Mesenchymal stem cell (in vitro differentiated cells and primary cell): ENCODE results near the gene PRICKLE3.

Experiments used
- DNase-seq: peaks from one replicate; pipeline ENCODE4 v3.0.0-alpha.2; 2013
- H2AFZ ChIP-seq: one replicate; pipeline ENCODE4 v1.6.1; 2013; ENCODE audit warnings: low read depth, mild to moderate bottlenecking, control low read depth, inconsistent platforms, low read length, moderate library complexity
- H2AK5ac ChIP-seq: 2 replicates; pipeline ENCODE4 v1.6.1; 2013; ENCODE audit warnings: low read length, moderate library complexity, mild to moderate bottlenecking, inconsistent platforms; ENCODE audit not compliant: severe bottlenecking
- H2BK120ac ChIP-seq: one replicate; pipeline ENCODE4 v1.6.1; 2013; ENCODE audit warnings: low read depth, mild to moderate bottlenecking, inconsistent platforms, low read length, moderate library complexity
- H2BK12ac ChIP-seq, 2 experiments: one replicate each; pipeline ENCODE4 v1.6.1; 2013; ENCODE audit warnings: inconsistent platforms in 2 of 2, low read length in 2 of 2, mild to moderate bottlenecking in 2 of 2, moderate library complexity in 2 of 2, control low read depth in 1 of 2
- H2BK15ac ChIP-seq: one replicate; pipeline ENCODE4 v1.6.1; 2013; ENCODE audit warnings: mild to moderate bottlenecking, low read depth, inconsistent platforms; ENCODE audit not compliant: poor library complexity, severe bottlenecking
- H2BK5ac ChIP-seq: 2 replicates; pipeline ENCODE4 v1.6.1; 2013; ENCODE audit warnings: low read depth, mild to moderate bottlenecking, low read length, control low read depth, inconsistent platforms; ENCODE audit not compliant: poor library complexity, severe bottlenecking
- H3K14ac ChIP-seq, 2 experiments: one replicate each; pipeline ENCODE4 v1.6.1; 2013; ENCODE audit warnings: inconsistent platforms in 2 of 2, low read length in 2 of 2, control low read depth in 1 of 2, mild to moderate bottlenecking in 1 of 2, moderate library complexity in 1 of 2
- H3K18ac ChIP-seq, 2 experiments: one replicate each; pipeline ENCODE4 v1.6.1; 2013; ENCODE audit warnings: inconsistent platforms in 2 of 2, low read length in 2 of 2, control low read depth in 1 of 2, low read depth in 1 of 2, mild to moderate bottlenecking in 1 of 2
- H3K23ac ChIP-seq, 2 experiments: one replicate each; pipeline ENCODE4 v1.6.1; 2013; ENCODE audit warnings: inconsistent platforms in 2 of 2, low read length in 2 of 2, mild to moderate bottlenecking in 2 of 2, moderate library complexity in 2 of 2, control low read depth in 1 of 2
- H3K27ac ChIP-seq: 2 replicates; pipeline ENCODE4 v1.5.1; 2013; ENCODE audit warnings: mild to moderate bottlenecking, moderate library complexity, low read length, control low read depth, inconsistent platforms; ENCODE audit not compliant: poor library complexity, severe bottlenecking
- H3K27me3 ChIP-seq, 2 experiments: 2 replicates each; pipeline versions ENCODE4 v1.6.1 to v1.7.0; 2013; ENCODE audit warnings: low read length in 2 of 2, mild to moderate bottlenecking in 2 of 2, moderate library complexity in 2 of 2, control low read depth in 1 of 2, inconsistent platforms in 1 of 2; ENCODE audit not compliant: control insufficient read depth in 1 of 2, insufficient read depth in 1 of 2
- H3K36me3 ChIP-seq, 2 experiments: 2 replicates each; pipeline versions ENCODE4 v1.6.1 to v1.7.0; 2013; ENCODE audit warnings: low read length in 2 of 2, control low read depth in 1 of 2, inconsistent platforms in 1 of 2, low read depth in 1 of 2, mild to moderate bottlenecking in 1 of 2; ENCODE audit not compliant: insufficient read depth in 2 of 2, control insufficient read depth in 1 of 2
- H3K4ac ChIP-seq, 2 experiments: one replicate each; pipeline ENCODE4 v1.6.1; 2013; ENCODE audit warnings: inconsistent platforms in 2 of 2, low read length in 2 of 2, mild to moderate bottlenecking in 2 of 2, moderate library complexity in 2 of 2, control low read depth in 1 of 2, low read depth in 1 of 2
- H3K4me1 ChIP-seq: 2 replicates; pipeline ENCODE4 v1.6.1; 2013; ENCODE audit warnings: low read depth, low read length, control low read depth; ENCODE audit not compliant: control insufficient read depth, insufficient read depth
- H3K4me2 ChIP-seq: 2 replicates; pipeline ENCODE4 v1.6.1; 2013; ENCODE audit warnings: low read length, mild to moderate bottlenecking, inconsistent platforms; ENCODE audit not compliant: poor library complexity, severe bottlenecking
- H3K4me3 ChIP-seq, 2 experiments: 2 replicates each; pipeline versions ENCODE4 v1.5.1 to v1.7.0; 2013; ENCODE audit warnings: low read length in 2 of 2, mild to moderate bottlenecking in 2 of 2, control low read depth in 1 of 2, low read depth in 1 of 2; ENCODE audit not compliant: insufficient read depth in 1 of 2
- H3K79me1 ChIP-seq: replicated peaks from 2 replicates; pipeline ENCODE4 v1.6.1; 2013; ENCODE audit warnings: mild to moderate bottlenecking, control low read depth, low read length, inconsistent platforms; ENCODE audit not compliant: poor library complexity, severe bottlenecking
- H3K9ac ChIP-seq: 2 replicates; pipeline ENCODE4 v1.7.0; 2013; ENCODE audit warnings: mild to moderate bottlenecking, low read length, moderate library complexity
- H3K9me3 ChIP-seq: 2 replicates; pipeline ENCODE4 v1.7.0; 2013; ENCODE audit warnings: mild to moderate bottlenecking, low read length; ENCODE audit not compliant: control insufficient read depth
- H4K8ac ChIP-seq: one replicate; pipeline ENCODE4 v1.6.1; 2013; ENCODE audit warnings: inconsistent platforms, mild to moderate bottlenecking, low read length, moderate library complexity
- H4K91ac ChIP-seq: one replicate; pipeline ENCODE4 v1.6.1; 2013; ENCODE audit warnings: mild to moderate bottlenecking, low read length, inconsistent platforms
- WGBS: methylation state at CpG from one replicate; pipeline ENCODE4 v1.1.7; 2013; ENCODE audit warnings: mixed read lengths; 5-methylcytosine and 5-hydroxymethylcytosine counted together

The PRICKLE3 gene

DNA sequence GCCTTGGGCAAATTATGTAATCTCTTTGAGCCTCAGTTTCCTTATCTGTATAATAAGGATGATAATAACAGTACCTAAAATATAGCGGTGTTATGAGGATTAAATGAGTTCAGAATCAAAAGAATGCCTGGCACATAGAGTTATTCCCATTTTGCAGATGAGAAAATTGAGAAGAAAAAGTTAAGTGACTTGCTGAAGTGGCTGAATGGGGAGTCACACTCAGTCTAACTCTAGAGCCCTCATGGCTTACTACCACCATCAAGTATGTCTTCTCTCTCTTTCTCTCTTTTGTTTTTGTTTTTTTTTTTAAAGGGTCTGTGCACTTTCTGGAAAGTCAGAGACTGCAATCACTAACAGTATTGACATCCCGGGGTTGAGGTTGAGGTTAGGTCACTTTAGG, 46.4 kb upstream of the PRICKLE3 start:
- no peak overlapping the region for H4K8ac ChIP-seq
- no peak overlapping the region for H3K4me2 ChIP-seq
- no peak overlapping the region for H2BK5ac ChIP-seq
- peaks cover 5% of the 10 kb centered on the region for H3K4me1 ChIP-seq
- H3K4ac ChIP-seq = no peak overlapping the region
- no peak overlapping the region for H2AFZ ChIP-seq
- H3K27me3 ChIP-seq = no peaks in the 10 kb centered on the region
- H3K9ac ChIP-seq = no peak overlapping the region
- WGBS = 94% methylated on average over 1 of the region's 2 CpGs
- no peaks in the 10 kb centered on the region for H3K9me3 ChIP-seq
- H2BK120ac ChIP-seq = no peak overlapping the region
- H2BK15ac ChIP-seq = no peak overlapping the region
- peaks cover 3% of the 10 kb centered on the region for H3K79me1 ChIP-seq
- no peak overlapping the region for H2AK5ac ChIP-seq
- H4K91ac ChIP-seq = no peak overlapping the region
- no peak overlapping the region for H3K18ac ChIP-seq
- H3K4me3 ChIP-seq = no peak overlapping the region
- DNase-seq = no peak
- H3K14ac ChIP-seq = no peak overlapping the region
- H3K27ac ChIP-seq = no peak overlapping the region
- no peak overlapping the region for H2BK12ac ChIP-seq
- H3K23ac ChIP-seq = no peak overlapping the region
- no peaks in the 10 kb centered on the region for H3K36me3 ChIP-seq

DNA sequence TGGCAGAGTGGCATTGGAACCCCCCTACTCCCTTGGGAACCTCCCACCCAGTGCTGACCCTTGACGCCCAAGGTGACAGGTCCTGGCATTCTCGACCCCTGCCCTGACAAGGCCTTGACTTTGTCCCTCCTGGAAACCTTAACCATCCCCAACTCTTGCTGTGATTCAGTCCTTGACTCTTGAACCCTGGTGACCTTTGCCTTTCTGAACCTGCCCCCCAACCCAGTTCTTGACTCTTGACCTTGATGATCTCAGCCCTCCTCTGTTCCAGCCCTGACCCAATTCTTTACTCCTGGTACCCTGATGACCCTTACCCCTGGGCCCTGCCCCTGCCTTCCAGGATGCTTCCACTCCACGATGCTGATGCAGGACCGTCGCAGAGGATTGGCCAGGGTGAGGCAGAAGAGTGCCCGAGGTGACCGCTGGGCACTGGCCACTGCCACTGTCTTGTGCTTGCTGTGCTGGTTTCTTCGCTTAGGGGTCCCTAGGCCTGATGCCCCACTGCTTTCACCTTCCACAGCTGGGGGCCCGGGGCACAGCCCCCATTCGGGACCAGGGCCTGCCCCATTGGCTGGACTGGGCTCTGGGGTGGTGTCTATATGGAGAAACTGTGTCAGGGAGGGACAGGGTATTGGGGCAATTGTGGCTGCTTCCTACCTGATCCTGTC, 45.3 kb upstream of the PRICKLE3 start:
- H3K4ac ChIP-seq = no peak overlapping the region
- peaks cover 0 to 4% of the 10 kb centered on the region in 2 experiments for H3K27me3 ChIP-seq
- DNase-seq = no peak
- H3K23ac ChIP-seq = no peak overlapping the region
- no peak overlapping the region for H2BK120ac ChIP-seq
- no peak overlapping the region for H3K4me3 ChIP-seq
- H3K36me3 ChIP-seq = no peaks in the 10 kb centered on the region
- H2BK5ac ChIP-seq = no peak overlapping the region
- no peak overlapping the region for H2BK15ac ChIP-seq
- 92% methylated on average over 10 of the region's 10 CpGs for WGBS
- no peak overlapping the region for H3K27ac ChIP-seq
- no peak overlapping the region for H2AFZ ChIP-seq
- H3K18ac ChIP-seq = no peak overlapping the region
- peaks cover 5% of the 10 kb centered on the region for H3K4me1 ChIP-seq
- H2AK5ac ChIP-seq = no peak overlapping the region
- no peak overlapping the region for H4K8ac ChIP-seq
- H3K79me1 ChIP-seq = peaks cover 3% of the 10 kb centered on the region
- no peak overlapping the region for H3K14ac ChIP-seq
- no peaks in the 10 kb centered on the region for H3K9me3 ChIP-seq
- no peak overlapping the region for H3K4me2 ChIP-seq
- no peak overlapping the region for H2BK12ac ChIP-seq
- H3K9ac ChIP-seq = no peak overlapping the region
- no peak overlapping the region for H4K91ac ChIP-seq

- Histone ChIP-seq H3K27ac (no peak overlapping the region), H2AK5ac (no peak overlapping the region), H3K14ac (no peak overlapping the region), H2BK5ac (no peak overlapping the region), H3K4me3 (peak overlapping the region; percentile 42 to 44), H3K18ac (no peak overlapping the region), H3K9ac (peak overlapping the region; percentile 26), H3K27me3 (peaks cover 0 to 5% of the 10 kb centered on the region in 2 experiments), H3K9me3 (no peaks in the 10 kb centered on the region), H2BK120ac (no peak overlapping the region), H2AFZ (no peak overlapping the region), H3K4ac (no peak overlapping the region), H3K23ac (no peak overlapping the region), H4K91ac (no peak overlapping the region), H3K4me2 (peak overlapping the region; percentile 46), H2BK12ac (no peak overlapping the region), H4K8ac (no peak overlapping the region), H3K4me1 (peaks cover 5% of the 10 kb centered on the region), H2BK15ac (no peak overlapping the region), H3K79me1 (no peaks in the 10 kb centered on the region), H3K36me3 (no peaks in the 10 kb centered on the region)
- no peak for DNase-seq
- WGBS = 9% methylated on average over 25 of the region's 44 CpGs
These were observed 44.5 kb upstream of the PRICKLE3 start for GRCh38 chrX:49230500-49231232.

- Histone ChIP-seq H3K27ac (no peak overlapping the region), H2BK12ac (no peak overlapping the region), H3K27me3 (peaks cover 0 to 21% of the 10 kb centered on the region in 2 experiments), H3K4me1 (peaks cover 5% of the 10 kb centered on the region), H2BK5ac (no peak overlapping the region), H3K4me2 (no peak overlapping the region), H3K79me1 (no peaks in the 10 kb centered on the region), H3K4ac (no peak overlapping the region), H2BK15ac (no peak overlapping the region), H3K9me3 (no peaks in the 10 kb centered on the region), H3K36me3 (no peaks in the 10 kb centered on the region), H2AFZ (no peak overlapping the region), H2BK120ac (no peak overlapping the region), H2AK5ac (no peak overlapping the region), H4K8ac (no peak overlapping the region), H3K14ac (no peak overlapping the region), H3K18ac (no peak overlapping the region), H4K91ac (no peak overlapping the region), H3K4me3 (no peak overlapping the region), H3K9ac (no peak overlapping the region), H3K23ac (no peak overlapping the region)
- WGBS = 95% methylated on average over 17 of the region's 17 CpGs
- DNase-seq = no peak
These were observed 42.0 kb upstream of the PRICKLE3 start for GRCh38 chrX:49228185-49228584.
